GM23338 (cell line): ENCODE measurements around the gene MANEAL.
A peak's percentile ranks its signal among the peaks of the same experiment; 100 is the strongest.

Experiments used
- CREB1 ChIP-seq: fragments of 250-450 bp; sonication (Bioruptor Pico); IDR thresholded peaks from 2 replicates; pipeline ENCODE4 v1.5.0; 2020; ENCODE audit warnings: low read depth, mild to moderate bottlenecking, moderate library complexity
- CTCF ChIP-seq, 2 experiments: fragments of 200-600 bp in 1 of 2; sonication (generic) in 1 of 2; conservative IDR thresholded peaks; 2 replicates each; pipeline versions ENCODE4 v1.5.1 to v1.6.1; 2016 to 2017; ENCODE audit warnings: antibody characterized with exemption in 2 of 2, low read depth in 2 of 2, mild to moderate bottlenecking in 2 of 2, moderate library complexity in 1 of 2
- ETS1 ChIP-seq: IDR thresholded peaks from 2 replicates; pipeline ENCODE4 v1.6.1; 2016; ENCODE audit warnings: antibody characterized with exemption
- EZH2 ChIP-seq: fragments of 200-600 bp; sonication (generic); IDR thresholded peaks from one replicate; pipeline ENCODE4 v1.8.0; 2017; ENCODE audit warnings: antibody characterized with exemption, mild to moderate bottlenecking, low read depth; ENCODE audit not compliant: unreplicated experiment
- EZH2phosphoT487 ChIP-seq: fragments of 200-600 bp; sonication (generic); IDR thresholded peaks from one replicate; pipeline ENCODE4 v1.8.1; 2018; ENCODE audit warnings: antibody characterized with exemption; ENCODE audit not compliant: unreplicated experiment
- JUNB ChIP-seq: IDR thresholded peaks from one replicate; pipeline ENCODE4 v1.6.1; 2016; ENCODE audit warnings: antibody characterized with exemption; ENCODE audit not compliant: unreplicated experiment
- NANOG ChIP-seq: IDR thresholded peaks from 2 replicates; pipeline ENCODE4 v1.6.1; 2016; ENCODE audit warnings: antibody characterized with exemption, borderline replicate concordance
- POLR2AphosphoS5 ChIP-seq: IDR thresholded peaks from 2 replicates; pipeline ENCODE4 v1.6.1; 2016; ENCODE audit warnings: antibody characterized with exemption, low read depth
- REST ChIP-seq: IDR thresholded peaks from one replicate; pipeline ENCODE4 v1.6.1; 2018; ENCODE audit warnings: antibody characterized with exemption; ENCODE audit not compliant: unreplicated experiment
- ZNF114 ChIP-seq: fragments of 250-450 bp; sonication (Bioruptor Pico); IDR thresholded peaks from 2 replicates; pipeline ENCODE4 v1.5.0; 2020; ENCODE audit warnings: mild to moderate bottlenecking, moderate library complexity
- ZNF331 ChIP-seq: fragments of 250-450 bp; sonication (Bioruptor Pico); IDR thresholded peaks from 2 replicates; pipeline ENCODE4 v1.5.0; 2020; ENCODE audit warnings: low read depth, mild to moderate bottlenecking, moderate library complexity
- ZNF462 ChIP-seq: fragments of 250-450 bp; sonication (Bioruptor Pico); IDR thresholded peaks from 2 replicates; pipeline ENCODE4 v1.5.0; 2020; ENCODE audit warnings: mild to moderate bottlenecking, moderate library complexity

GRCh38 chr1:37808369-37809319 is 15.0 kb downstream of the MANEAL start:
- TF ChIP-seq EZH2phosphoT487 = no peak
- no peak for TF ChIP-seq EZH2
- TF ChIP-seq POLR2AphosphoS5 = no peak
- no peak for TF ChIP-seq JUNB
- TF ChIP-seq CTCF (conservative IDR thresholded peaks at IDR 0.05; ENCODE audit: low read depth in 2 of 2) = peak in 1 of 2 experiments; percentile 8; a peak in 1 of 4 replicates
- TF ChIP-seq REST = no peak
- no peak for TF ChIP-seq ZNF114
- TF ChIP-seq ZNF462 (CRISPR knock-in tag) = no peak
- no peak for TF ChIP-seq CREB1 (CRISPR knock-in tag)
- TF ChIP-seq ETS1 = no peak
- TF ChIP-seq ZNF331 = no peak
- TF ChIP-seq NANOG = no peak
